Right lobe of liver (tissue), 6 donors: Measurements from ENCODE around the gene SFXN1. TPM values are rescaled to one million over a fixed set of nuclear protein-coding genes. Genes with fewer than 3 reads are reported as not detected.

Experiments used
- ATAC-seq, 4 donors: fragments of 200-7000 bp; cut with Tn5 transposase; one replicate each; pipeline ENCODE4 v1.9.1; 2020; ENCODE audit warnings: mild to moderate bottlenecking in 4 of 4, moderate library complexity in 4 of 4
- DNase-seq, 3 donors: peaks; one replicate each; pipeline ENCODE4 v3.0.0-alpha.2; 2020
- H3K27ac ChIP-seq, 3 donors: fragments of 200-600 bp; one replicate each; pipeline ENCODE4 v1.8.0; 2022
- H3K27me3 ChIP-seq, 2 donors: fragments of 200-600 bp; one replicate each; pipeline ENCODE4 v1.8.0; 2022
- H3K36me3 ChIP-seq, 4 donors: fragments of 200-600 bp; sonication (generic) in 1 of 4; one replicate each; pipeline versions ENCODE4 v1.5.1 to v1.8.0; 2017 to 2022; ENCODE audit warnings: control low read depth in 1 of 4
- H3K4me1 ChIP-seq, 4 donors: fragments of 200-600 bp; sonication (generic) in 1 of 4; one replicate each; pipeline versions ENCODE4 v1.5.1 to v1.8.0; 2017 to 2022; ENCODE audit warnings: control low read depth in 1 of 4
- H3K4me3 ChIP-seq, 3 donors: fragments of 200-600 bp; one replicate each; pipeline ENCODE4 v1.8.0; 2022
- H3K9me3 ChIP-seq, 4 donors: fragments of 200-600 bp; sonication (generic) in 1 of 4; one replicate each; pipeline versions ENCODE4 v1.5.1 to v1.8.0; 2017 to 2022; ENCODE audit warnings: control low read depth in 1 of 4
- POLR2A ChIP-seq: fragments of 450-650 bp; IDR thresholded peaks from one replicate; pipeline ENCODE4 v1.6.1; 2017; ENCODE audit warnings: antibody characterized with exemption, mild to moderate bottlenecking
- WGBS: methylation state at CpG from one replicate; pipeline ENCODE4 v1.1.6; 2018; ENCODE audit warnings: low coverage, low lambda C conversion rate; ENCODE audit not compliant: insufficient coverage; ENCODE audit errors: missing lambda C conversion rate; 5-methylcytosine and 5-hydroxymethylcytosine counted together
- intact Hi-C, 2 donors: fragments of 100-400 bp; cut with DNase I; formaldehyde crosslinking; loops; one replicate each; pipeline versions ENCODE4 v1.11.2 to v1.14.1; 2022
- total RNA-seq, 6 experiments: library from RNA; depleted of rRNA in 2 of 6; stranded (reverse); fragments of >200 nt in 2 of 6; fragmentation: NEBNext Ultra II Directional in 3 of 6; extraction: Animal tissue kit (Norgen Biotek cat#: 25700) in 3 of 6; gene quantifications; one replicate each; pipeline versions ENCODE4 v1.1.0 to v1.2.4, GENCODE V29; 2016 to 2023
- TF ChIP-seq, protein P1 (sequence below), 4 donors: fragments of 200-600 bp in 3 of 4; fragments of 450-650 bp in 1 of 4; IDR thresholded peaks; one replicate each; pipeline versions ENCODE4 v1.5.1 to v1.8.0; 2016 to 2022; ENCODE audit warnings: antibody characterized with exemption in 4 of 4, mild to moderate bottlenecking in 2 of 4
- donor health status: DM: no; HTN: yes; CAD: no.
- donor health status: DM: no; HTN: no; CAD: no.
- donor health status: DM: no; HTN: no; CAD: no.
- donor health status: DM: no; HTN: yes; CAD: no.
- donor health status: DM: no; HTN: yes; CAD: no.

The SFXN1 gene
- total RNA-seq, 6 experiments from 2014 or later: 58.9 to 123 (median 89.1) TPM

DNA sequence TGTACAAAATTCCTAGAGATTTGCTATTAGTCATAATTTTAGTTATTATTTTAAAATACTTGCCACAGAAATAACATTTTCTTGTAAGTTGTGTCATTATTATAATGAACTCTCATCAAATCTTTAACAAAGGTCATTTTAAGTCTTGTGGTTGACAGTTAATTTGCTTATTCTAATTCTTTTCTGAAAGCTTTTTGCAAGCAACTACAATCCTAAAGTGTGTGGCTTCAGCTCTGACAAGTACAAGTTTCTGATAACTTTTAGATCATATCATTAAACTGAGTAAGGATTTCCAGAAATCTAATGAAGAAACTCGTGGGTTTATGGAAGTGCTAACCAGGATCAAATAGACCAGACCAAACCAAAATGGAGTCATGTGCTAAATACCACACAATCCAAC, 86.4 kb downstream of the SFXN1 start:
- no peak for TF ChIP-seq POLR2A
- TF ChIP-seq, protein P1, sequence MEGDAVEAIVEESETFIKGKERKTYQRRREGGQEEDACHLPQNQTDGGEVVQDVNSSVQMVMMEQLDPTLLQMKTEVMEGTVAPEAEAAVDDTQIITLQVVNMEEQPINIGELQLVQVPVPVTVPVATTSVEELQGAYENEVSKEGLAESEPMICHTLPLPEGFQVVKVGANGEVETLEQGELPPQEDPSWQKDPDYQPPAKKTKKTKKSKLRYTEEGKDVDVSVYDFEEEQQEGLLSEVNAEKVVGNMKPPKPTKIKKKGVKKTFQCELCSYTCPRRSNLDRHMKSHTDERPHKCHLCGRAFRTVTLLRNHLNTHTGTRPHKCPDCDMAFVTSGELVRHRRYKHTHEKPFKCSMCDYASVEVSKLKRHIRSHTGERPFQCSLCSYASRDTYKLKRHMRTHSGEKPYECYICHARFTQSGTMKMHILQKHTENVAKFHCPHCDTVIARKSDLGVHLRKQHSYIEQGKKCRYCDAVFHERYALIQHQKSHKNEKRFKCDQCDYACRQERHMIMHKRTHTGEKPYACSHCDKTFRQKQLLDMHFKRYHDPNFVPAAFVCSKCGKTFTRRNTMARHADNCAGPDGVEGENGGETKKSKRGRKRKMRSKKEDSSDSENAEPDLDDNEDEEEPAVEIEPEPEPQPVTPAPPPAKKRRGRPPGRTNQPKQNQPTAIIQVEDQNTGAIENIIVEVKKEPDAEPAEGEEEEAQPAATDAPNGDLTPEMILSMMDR (IDR thresholded peaks at IDR 0.05): no peak
- Histone ChIP-seq H3K27me3 (no peaks in the 10 kb centered on the region), H3K9me3 (no peaks in the 10 kb centered on the region), H3K4me1 (no peaks in the 10 kb centered on the region), H3K4me3 (no peak overlapping the region), H3K36me3 (no peaks in the 10 kb centered on the region), H3K27ac (no peak overlapping the region)
- DNase-seq: no peak
- WGBS: 11% methylated on average over 1 of the region's 1 CpG
- intact Hi-C loops: no loop called here
- no peak for ATAC-seq

DNA sequence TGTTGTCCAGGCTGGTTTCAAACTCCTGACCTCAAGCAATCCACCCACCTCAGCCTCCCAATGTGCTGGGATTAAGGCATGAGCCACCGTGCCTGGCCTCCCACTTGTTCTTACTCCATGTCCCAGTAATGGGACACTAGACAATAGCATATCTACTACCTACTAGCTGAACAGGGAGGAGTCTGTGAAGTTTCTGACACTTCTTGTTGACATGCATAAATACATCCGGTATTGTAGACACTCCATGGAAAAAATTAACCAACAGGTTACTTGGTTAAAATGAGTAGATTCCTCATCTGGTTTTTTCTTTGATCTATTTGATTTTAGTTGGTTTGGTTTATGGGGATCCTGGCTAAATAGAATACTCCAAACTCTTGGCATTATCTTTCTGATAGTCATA, 88.3 kb downstream of the SFXN1 start:
- no peak for DNase-seq
- no peaks in the 10 kb centered on the region for H3K9me3 ChIP-seq
- no peak for TF ChIP-seq POLR2A
- TF ChIP-seq, protein P1 (IDR thresholded peaks at IDR 0.05): no peak
- H3K4me3 ChIP-seq: no peak overlapping the region
- no peaks in the 10 kb centered on the region for H3K36me3 ChIP-seq
- intact Hi-C loops: no loop called here
- WGBS: 65% methylated on average over 2 of the region's 2 CpGs
- H3K27me3 ChIP-seq: no peaks in the 10 kb centered on the region
- no peak overlapping the region for H3K27ac ChIP-seq
- no peak for ATAC-seq
- no peaks in the 10 kb centered on the region for H3K4me1 ChIP-seq

DNA sequence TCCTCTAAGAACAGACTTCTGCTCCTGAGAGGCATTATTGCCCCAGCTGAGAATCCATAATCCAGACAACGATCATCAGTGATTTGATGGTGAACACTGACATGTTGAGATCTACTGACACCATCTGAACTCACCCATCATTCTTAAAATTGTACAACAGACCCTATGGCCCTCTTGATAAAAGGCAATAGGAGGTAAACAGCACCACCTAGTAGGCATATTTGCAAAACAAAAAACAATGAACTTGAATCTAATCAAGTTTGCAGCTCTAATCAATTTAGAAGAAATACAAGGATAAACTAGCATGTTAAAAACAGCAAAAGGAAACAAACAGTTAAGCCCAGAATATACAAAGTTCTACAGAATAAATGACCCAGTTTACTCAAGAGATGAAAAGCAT, 89.6 kb downstream of the SFXN1 start:
- TF ChIP-seq POLR2A: no peak
- TF ChIP-seq, protein P1 (IDR thresholded peaks at IDR 0.05): no peak
- no peaks in the 10 kb centered on the region for H3K9me3 ChIP-seq
- ATAC-seq (no peak), DNase-seq (no peak)
- no peaks in the 10 kb centered on the region for H3K27me3 ChIP-seq
- H3K36me3 ChIP-seq: no peaks in the 10 kb centered on the region
- no peak overlapping the region for H3K27ac ChIP-seq
- no peaks in the 10 kb centered on the region for H3K4me1 ChIP-seq
- intact Hi-C loops: no loop called here
- no peak overlapping the region for H3K4me3 ChIP-seq
- WGBS: 63% methylated on average over 1 of the region's 1 CpG

DNA sequence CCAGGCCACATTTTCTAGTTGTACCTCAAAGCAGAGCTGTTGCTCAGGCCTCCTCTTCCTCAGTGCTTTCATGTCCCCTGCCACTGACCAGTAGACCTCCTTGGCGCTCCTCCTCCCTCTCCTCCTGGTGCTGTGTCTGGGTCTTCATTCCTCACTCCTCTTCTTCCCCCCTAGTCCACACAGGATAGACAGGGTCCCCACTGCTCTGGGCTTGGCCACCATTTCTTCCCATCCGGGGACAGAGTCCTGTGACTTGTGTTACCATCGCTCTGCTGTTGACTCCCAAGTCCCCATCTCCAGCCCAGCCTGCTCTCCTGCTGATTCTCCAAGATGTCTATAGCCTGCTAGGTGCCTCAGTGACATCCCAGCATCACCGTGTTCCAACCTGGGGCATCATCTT, 91.3 kb downstream of the SFXN1 start:
- WGBS: 71% methylated on average over 3 of the region's 4 CpGs
- Histone ChIP-seq H3K27me3 (no peaks in the 10 kb centered on the region), H3K9me3 (no peaks in the 10 kb centered on the region), H3K27ac (no peak overlapping the region), H3K36me3 (no peaks in the 10 kb centered on the region), H3K4me1 (no peaks in the 10 kb centered on the region), H3K4me3 (no peak overlapping the region)
- TF ChIP-seq, protein P1 (IDR thresholded peaks at IDR 0.05): no peak
- no peak for TF ChIP-seq POLR2A
- intact Hi-C loops: no loop called here
- no peak for DNase-seq
- no peak for ATAC-seq

DNA sequence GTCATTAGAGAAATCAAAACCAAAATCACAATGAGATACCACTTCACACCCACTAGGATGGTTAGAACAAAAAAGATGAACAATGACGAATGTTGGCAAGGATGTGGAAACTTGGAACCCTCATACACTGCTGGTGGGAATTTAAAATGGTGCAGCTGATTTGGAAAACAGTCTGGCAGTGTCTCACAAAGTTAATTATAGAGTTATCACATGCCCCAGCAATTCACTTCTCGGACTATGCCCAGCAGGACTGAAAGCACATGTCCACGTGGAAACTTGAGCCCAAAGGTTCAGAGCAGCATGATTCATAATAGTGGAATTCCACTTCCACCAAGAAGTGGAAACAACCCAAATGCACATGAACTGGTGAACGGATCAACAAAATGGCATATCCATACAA, 94.5 kb downstream of the SFXN1 start:
- H3K27me3 ChIP-seq: no peaks in the 10 kb centered on the region

More for the DNA sequence above, 94.5 kb downstream of the SFXN1 start:
- Histone ChIP-seq H3K4me3 (no peak overlapping the region), H3K36me3 (no peaks in the 10 kb centered on the region), H3K4me1 (no peaks in the 10 kb centered on the region), H3K27ac (no peak overlapping the region), H3K9me3 (no peaks in the 10 kb centered on the region)
- intact Hi-C loops: no loop called here
- TF ChIP-seq POLR2A: no peak
- TF ChIP-seq, protein P1 (IDR thresholded peaks at IDR 0.05): no peak
- ATAC-seq: peak in 1 of 4 donors; percentile 71
- DNase-seq: no peak
- WGBS: 26% methylated on average over 4 of the region's 4 CpGs
